Measurements from ENCODE around the gene KERA.

KERA gene

GRCh38 chr12:91057368-91058165, at the start of gene KERA:
Gene KERA, minus strand, starts transcription at chr12:91058024. Its CDS starts 1,743 bp downstream, at chr12:91056281.
- DNase-seq (ENCODE audit: low read depth, low spot score): no peak
- Histone ChIP-seq H3K9ac (ENCODE audit: insufficient read length) (no peak within 1 kb of the TSS), H3K27ac (0 out of 2 replicates have a peak within 1 kb of the TSS, but pooled peaks have one; percentile 21), H3K36me3 (ENCODE audit: insufficient read depth, low read length) (no peaks in the 10 kb centered on the region), H3K4me3 (peak within 1 kb of the TSS; percentile 44), H3K9me3 (ENCODE audit: low read depth, low read length) (no peaks in the 10 kb centered on the region)
- TF ChIP-seq POLR2AphosphoS5 (IDR thresholded peaks at IDR 0.05; ENCODE audit: borderline replicate concordance, low read depth, low read length) (no peak), EZH2 (IDR thresholded peaks at IDR 0.05) (no peak), FOXP2 (optimal IDR thresholded peaks at IDR 0.05; ENCODE audit: control extremely low read depth, extremely low read length, insufficient read depth) (no peak)

GRCh38 chr12:91106283-91106682, 48.5 kb upstream of the KERA start:
- Histone ChIP-seq H3K27ac (no peak overlapping the region), H3K4me3 (no peak overlapping the region), H3K9ac (ENCODE audit: insufficient read length) (no peak overlapping the region), H3K9me3 (ENCODE audit: low read depth, low read length) (no peaks in the 10 kb centered on the region), H3K36me3 (ENCODE audit: insufficient read depth, low read length) (peaks cover 22% of the 10 kb centered on the region)
- TF ChIP-seq POLR2AphosphoS5 (IDR thresholded peaks at IDR 0.05; ENCODE audit: borderline replicate concordance, low read depth, low read length): no peak
- no peak for TF ChIP-seq FOXP2 (optimal IDR thresholded peaks at IDR 0.05; ENCODE audit: control extremely low read depth, extremely low read length, insufficient read depth)
- TF ChIP-seq EZH2 (IDR thresholded peaks at IDR 0.05): no peak
- no peak for DNase-seq (ENCODE audit: low read depth, low spot score)

- H3K4me3 ChIP-seq: no peak overlapping the region
- DNase-seq (ENCODE audit: low read depth, low spot score): no peak
- no peaks in the 10 kb centered on the region for H3K9me3 ChIP-seq (ENCODE audit: low read depth, low read length)
- H3K36me3 ChIP-seq (ENCODE audit: insufficient read depth, low read length): peaks cover 22% of the 10 kb centered on the region
- H3K27ac ChIP-seq: no peak overlapping the region
- no peak overlapping the region for H3K9ac ChIP-seq (ENCODE audit: insufficient read length)
- TF ChIP-seq POLR2AphosphoS5 (IDR thresholded peaks at IDR 0.05; ENCODE audit: borderline replicate concordance, low read depth, low read length) (no peak), EZH2 (IDR thresholded peaks at IDR 0.05) (no peak), FOXP2 (optimal IDR thresholded peaks at IDR 0.05; ENCODE audit: control extremely low read depth, extremely low read length, insufficient read depth) (no peak)
Observed at GRCh38 chr12:91105807-91106206, 48.0 kb upstream of the KERA start.

GRCh38 chr12:91104812-91105466, 47.1 kb upstream of the KERA start:
- no peak overlapping the region for H3K9ac ChIP-seq (ENCODE audit: insufficient read length)
- peaks cover 22% of the 10 kb centered on the region for H3K36me3 ChIP-seq (ENCODE audit: insufficient read depth, low read length)
- H3K4me3 ChIP-seq: no peak overlapping the region
- TF ChIP-seq POLR2AphosphoS5 (IDR thresholded peaks at IDR 0.05; ENCODE audit: borderline replicate concordance, low read depth, low read length) (no peak), FOXP2 (optimal IDR thresholded peaks at IDR 0.05; ENCODE audit: control extremely low read depth, extremely low read length, insufficient read depth) (no peak), EZH2 (IDR thresholded peaks at IDR 0.05) (no peak)
- H3K27ac ChIP-seq: no peak overlapping the region
- no peaks in the 10 kb centered on the region for H3K9me3 ChIP-seq (ENCODE audit: low read depth, low read length)
- DNase-seq (ENCODE audit: low read depth, low spot score): no peak

GRCh38 chr12:91103624-91104023, 45.8 kb upstream of the KERA start:
- no peak for TF ChIP-seq FOXP2 (optimal IDR thresholded peaks at IDR 0.05; ENCODE audit: control extremely low read depth, extremely low read length, insufficient read depth)
- no peak for TF ChIP-seq EZH2 (IDR thresholded peaks at IDR 0.05)
- TF ChIP-seq POLR2AphosphoS5 (IDR thresholded peaks at IDR 0.05; ENCODE audit: borderline replicate concordance, low read depth, low read length): no peak
- Histone ChIP-seq H3K4me3 (no peak overlapping the region), H3K36me3 (ENCODE audit: insufficient read depth, low read length) (peaks cover 22% of the 10 kb centered on the region), H3K9me3 (ENCODE audit: low read depth, low read length) (no peaks in the 10 kb centered on the region), H3K9ac (ENCODE audit: insufficient read length) (no peak overlapping the region), H3K27ac (no peak overlapping the region)
- DNase-seq (ENCODE audit: low read depth, low spot score): no peak

GRCh38 chr12:91103101-91103500, 45.3 kb upstream of the KERA start:
- no peak for DNase-seq (ENCODE audit: low read depth, low spot score)
- no peak overlapping the region for H3K4me3 ChIP-seq
- TF ChIP-seq POLR2AphosphoS5 (IDR thresholded peaks at IDR 0.05; ENCODE audit: borderline replicate concordance, low read depth, low read length): no peak
- TF ChIP-seq FOXP2 (optimal IDR thresholded peaks at IDR 0.05; ENCODE audit: control extremely low read depth, extremely low read length, insufficient read depth): no peak
- TF ChIP-seq EZH2 (IDR thresholded peaks at IDR 0.05): no peak
- no peak overlapping the region for H3K9ac ChIP-seq (ENCODE audit: insufficient read length)
- H3K27ac ChIP-seq: no peak overlapping the region
- H3K36me3 ChIP-seq (ENCODE audit: insufficient read depth, low read length): peaks cover 20% of the 10 kb centered on the region
- H3K9me3 ChIP-seq (ENCODE audit: low read depth, low read length): no peaks in the 10 kb centered on the region

- Histone ChIP-seq H3K9ac (ENCODE audit: insufficient read length) (no peak overlapping the region), H3K36me3 (ENCODE audit: insufficient read depth, low read length) (peaks cover 10% of the 10 kb centered on the region), H3K4me3 (no peak overlapping the region), H3K27ac (no peak overlapping the region), H3K9me3 (ENCODE audit: low read depth, low read length) (no peaks in the 10 kb centered on the region)
- no peak for TF ChIP-seq EZH2 (IDR thresholded peaks at IDR 0.05)
- TF ChIP-seq FOXP2 (optimal IDR thresholded peaks at IDR 0.05; ENCODE audit: control extremely low read depth, extremely low read length, insufficient read depth): no peak
- TF ChIP-seq POLR2AphosphoS5 (IDR thresholded peaks at IDR 0.05; ENCODE audit: borderline replicate concordance, low read depth, low read length): no peak
- no peak for DNase-seq (ENCODE audit: low read depth, low spot score)
Observed at GRCh38 chr12:91100906-91101305, 43.1 kb upstream of the KERA start.

GRCh38 chr12:91099836-91100235, 42.0 kb upstream of the KERA start:
- peaks cover 6% of the 10 kb centered on the region for H3K36me3 ChIP-seq (ENCODE audit: insufficient read depth, low read length)
- no peak overlapping the region for H3K9ac ChIP-seq (ENCODE audit: insufficient read length)
- TF ChIP-seq FOXP2 (optimal IDR thresholded peaks at IDR 0.05; ENCODE audit: control extremely low read depth, extremely low read length, insufficient read depth) (no peak), EZH2 (IDR thresholded peaks at IDR 0.05) (no peak), POLR2AphosphoS5 (IDR thresholded peaks at IDR 0.05; ENCODE audit: borderline replicate concordance, low read depth, low read length) (no peak)
- peaks cover 6% of the 10 kb centered on the region; the same call in 1 of the 2 replicates for H3K9me3 ChIP-seq (ENCODE audit: low read depth, low read length)
- no peak overlapping the region for H3K4me3 ChIP-seq
- no peak for DNase-seq (ENCODE audit: low read depth, low spot score)
- H3K27ac ChIP-seq: no peak overlapping the region
